Measurements from ENCODE around the gene RHBDF2. TPM values are rescaled to one million over a fixed set of nuclear protein-coding genes. Genes with fewer than 3 reads are reported as not detected.

Gene RHBDF2
- polyA plus RNA-seq, 1 donor (not counting 4 experiments of a cell fraction or from before 2014, with no cell fraction given), result 14.9 TPM

DNA sequence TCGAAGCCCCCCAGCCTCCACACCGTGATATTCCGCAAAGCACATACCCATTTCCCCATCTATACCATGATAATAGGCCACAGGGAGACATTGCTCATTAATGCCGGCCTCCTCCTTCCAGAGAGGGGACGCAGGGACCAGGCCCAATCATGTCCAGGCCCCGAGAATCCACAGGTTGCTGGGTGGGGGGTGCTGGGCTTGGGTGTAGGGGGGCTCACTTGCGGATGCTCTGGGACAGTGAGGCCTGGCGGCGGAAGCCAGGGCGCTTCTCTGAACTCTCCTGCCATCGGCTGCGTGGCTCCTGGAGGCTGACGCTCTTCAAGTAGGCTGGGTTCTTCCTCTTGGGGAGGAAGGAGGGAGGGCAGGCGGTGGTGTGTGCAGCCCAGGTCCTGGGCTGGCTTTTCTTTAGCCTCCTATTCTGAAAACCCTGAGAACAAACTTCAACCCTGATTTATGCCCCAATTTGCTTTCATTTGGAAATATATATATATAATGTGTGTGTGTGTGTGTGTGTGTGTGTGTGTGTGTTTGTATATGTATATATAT lies 21.6 kb downstream of the RHBDF2 start:
- peaks cover 5% of the 10 kb centered on the region for H3K4me1 ChIP-seq (ENCODE audit: control insufficient read depth, extremely low read depth, insufficient read depth, low read length)
- no peaks in the 10 kb centered on the region for H3K79me2 ChIP-seq (ENCODE audit: control insufficient read depth, insufficient read depth, low read length)
- H3K27me3 ChIP-seq (ENCODE audit: control insufficient read depth, extremely low read depth, insufficient read depth, low read length), result no peaks in the 10 kb centered on the region
- no peak for DNase-seq (ENCODE audit: low read depth, low spot score)
- H3K9ac ChIP-seq (ENCODE audit: control insufficient read depth, extremely low read depth, insufficient read depth, low read length), result no peak overlapping the region
- no peak overlapping the region for H3K27ac ChIP-seq (ENCODE audit: control insufficient read depth, insufficient read depth, low read length)
- no peak overlapping the region for H3K4me2 ChIP-seq (ENCODE audit: control insufficient read depth, extremely low read depth, insufficient read depth, low read depth, low read length)
- no peaks in the 10 kb centered on the region for H3K9me1 ChIP-seq (ENCODE audit: control insufficient read depth, extremely low read depth, insufficient read depth, low read length)
- dilution Hi-C loops (cut with MboI; ENCODE audit: extremely low pct_ligation_motif_present, low sequenced_read_pairs), result no loop called here
- H3K4me3 ChIP-seq (ENCODE audit: control insufficient read depth in 2 of 3, extremely low read depth in 1 of 3, insufficient read depth in 2 of 3, low read depth in 1 of 3, low read length in 3 of 3), result no peak overlapping the region
- no peaks in the 10 kb centered on the region for H3K9me3 ChIP-seq (ENCODE audit: control insufficient read depth, low read depth, low read length)
- no peaks in the 10 kb centered on the region for H4K20me1 ChIP-seq (ENCODE audit: control insufficient read depth, extremely low read depth, insufficient read depth, low read length)
- H3K36me3 ChIP-seq (ENCODE audit: control insufficient read depth in 2 of 2, extremely low read depth in 1 of 2, insufficient read depth in 2 of 2, low read length in 2 of 2), result peaks cover 3 to 31% of the 10 kb centered on the region in 2 experiments
- no peak for FAIRE-seq
- H2AFZ ChIP-seq (ENCODE audit: control insufficient read depth, low read length), result no peak overlapping the region
- TF ChIP-seq, protein P1, sequence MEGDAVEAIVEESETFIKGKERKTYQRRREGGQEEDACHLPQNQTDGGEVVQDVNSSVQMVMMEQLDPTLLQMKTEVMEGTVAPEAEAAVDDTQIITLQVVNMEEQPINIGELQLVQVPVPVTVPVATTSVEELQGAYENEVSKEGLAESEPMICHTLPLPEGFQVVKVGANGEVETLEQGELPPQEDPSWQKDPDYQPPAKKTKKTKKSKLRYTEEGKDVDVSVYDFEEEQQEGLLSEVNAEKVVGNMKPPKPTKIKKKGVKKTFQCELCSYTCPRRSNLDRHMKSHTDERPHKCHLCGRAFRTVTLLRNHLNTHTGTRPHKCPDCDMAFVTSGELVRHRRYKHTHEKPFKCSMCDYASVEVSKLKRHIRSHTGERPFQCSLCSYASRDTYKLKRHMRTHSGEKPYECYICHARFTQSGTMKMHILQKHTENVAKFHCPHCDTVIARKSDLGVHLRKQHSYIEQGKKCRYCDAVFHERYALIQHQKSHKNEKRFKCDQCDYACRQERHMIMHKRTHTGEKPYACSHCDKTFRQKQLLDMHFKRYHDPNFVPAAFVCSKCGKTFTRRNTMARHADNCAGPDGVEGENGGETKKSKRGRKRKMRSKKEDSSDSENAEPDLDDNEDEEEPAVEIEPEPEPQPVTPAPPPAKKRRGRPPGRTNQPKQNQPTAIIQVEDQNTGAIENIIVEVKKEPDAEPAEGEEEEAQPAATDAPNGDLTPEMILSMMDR (optimal IDR thresholded peaks at IDR 0.05 in 1 of 3, IDR thresholded peaks at IDR 0.05 in 1 of 3, conservative IDR thresholded peaks at IDR 0.05 in 1 of 3; ENCODE audit: extremely low read depth in 1 of 3, insufficient read depth in 2 of 3, low read length in 3 of 3), result no peak
- TF ChIP-seq EZH2 (IDR thresholded peaks at IDR 0.05; ENCODE audit: low read length), result no peak

DNA sequence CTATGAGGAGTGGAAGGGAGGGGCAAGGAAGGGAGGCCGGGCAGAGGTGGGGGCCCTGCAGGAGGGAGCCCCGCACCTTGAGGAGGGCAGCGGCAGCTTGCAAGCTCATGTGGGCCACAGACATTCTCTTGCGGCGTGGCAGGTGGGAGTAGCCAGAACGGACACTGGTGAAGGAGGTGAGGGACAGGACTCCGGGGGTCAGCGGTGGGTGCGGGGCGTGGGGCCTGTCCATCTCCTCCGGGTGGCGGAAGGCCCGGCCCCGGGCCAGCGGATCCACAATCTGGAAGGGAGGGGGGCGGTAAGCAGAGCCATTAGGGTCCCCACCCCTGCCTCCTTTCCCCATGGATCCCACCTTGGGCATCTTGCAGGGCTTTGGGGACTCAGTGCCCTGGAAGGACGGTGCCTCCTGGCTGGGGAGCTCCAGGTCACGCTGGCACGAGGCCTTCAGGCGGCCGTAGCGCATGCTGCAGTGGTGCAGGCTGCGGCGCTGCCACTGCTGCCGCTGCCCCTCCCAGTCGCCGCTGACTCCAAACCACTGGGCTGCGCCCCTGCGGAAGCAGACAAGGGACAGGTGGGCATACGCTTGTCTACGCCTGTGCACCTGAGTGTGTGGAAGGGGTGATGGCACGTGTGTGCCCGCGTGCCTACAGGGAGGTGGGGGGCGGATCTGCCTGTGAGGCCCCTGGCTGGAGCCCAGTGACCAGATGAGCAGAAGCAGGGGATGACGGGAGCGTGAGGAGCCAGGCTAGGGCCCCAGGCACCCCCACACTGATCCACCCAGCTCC lies 22.3 kb downstream of the RHBDF2 start:
- DNase-seq (ENCODE audit: low read depth, low spot score) (no peak), FAIRE-seq (no peak)
- Histone ChIP-seq H3K27ac (ENCODE audit: control insufficient read depth, insufficient read depth, low read length) (no peak overlapping the region), H3K4me2 (ENCODE audit: control insufficient read depth, extremely low read depth, insufficient read depth, low read depth, low read length) (no peak overlapping the region), H3K9me3 (ENCODE audit: control insufficient read depth, low read depth, low read length) (no peaks in the 10 kb centered on the region), H2AFZ (ENCODE audit: control insufficient read depth, low read length) (no peak overlapping the region), H3K79me2 (ENCODE audit: control insufficient read depth, insufficient read depth, low read length) (no peaks in the 10 kb centered on the region), H3K36me3 (ENCODE audit: control insufficient read depth in 2 of 2, extremely low read depth in 1 of 2, insufficient read depth in 2 of 2, low read length in 2 of 2) (peaks cover 3 to 36% of the 10 kb centered on the region in 2 experiments), H3K4me3 (ENCODE audit: control insufficient read depth in 2 of 3, extremely low read depth in 1 of 3, insufficient read depth in 2 of 3, low read depth in 1 of 3, low read length in 3 of 3) (no peak overlapping the region), H3K9ac (ENCODE audit: control insufficient read depth, extremely low read depth, insufficient read depth, low read length) (no peak overlapping the region), H4K20me1 (ENCODE audit: control insufficient read depth, extremely low read depth, insufficient read depth, low read length) (no peaks in the 10 kb centered on the region), H3K27me3 (ENCODE audit: control insufficient read depth, extremely low read depth, insufficient read depth, low read length) (no peaks in the 10 kb centered on the region), H3K4me1 (ENCODE audit: control insufficient read depth, extremely low read depth, insufficient read depth, low read length) (no peaks in the 10 kb centered on the region), H3K9me1 (ENCODE audit: control insufficient read depth, extremely low read depth, insufficient read depth, low read length) (no peaks in the 10 kb centered on the region)
- dilution Hi-C loops (cut with MboI; ENCODE audit: extremely low pct_ligation_motif_present, low sequenced_read_pairs), result no loop called here
- TF ChIP-seq, protein P1 (optimal IDR thresholded peaks at IDR 0.05 in 1 of 3, IDR thresholded peaks at IDR 0.05 in 1 of 3, conservative IDR thresholded peaks at IDR 0.05 in 1 of 3; ENCODE audit: extremely low read depth in 1 of 3, insufficient read depth in 2 of 3, low read length in 3 of 3), result no peak
- no peak for TF ChIP-seq EZH2 (IDR thresholded peaks at IDR 0.05; ENCODE audit: low read length)

All from keratinocyte (primary cell).